SIG-M5 treated with dmso at 0.1 percent for 504 hours (cell line): Measurements from ENCODE around the gene PLCB4.

Experiments
- DNase-seq: peaks from one replicate; lab custom pipeline; 2025; ENCODE audit not compliant: unreplicated experiment; lab: John Stamatoyannopoulos, UW

Gene PLCB4

GRCh38 chr20:9256393-9256792 is 187.5 kb downstream of the PLCB4 start:
- no peak for DNase-seq

- DNase-seq, result no peak
Measured at GRCh38 chr20:9258901-9259300, 190.0 kb downstream of the PLCB4 start.

GRCh38 chr20:9260027-9260426 is 191.1 kb downstream of the PLCB4 start:
- no peak for DNase-seq

- no peak for DNase-seq
Measured at GRCh38 chr20:9261781-9262180, 192.9 kb downstream of the PLCB4 start.

DNA sequence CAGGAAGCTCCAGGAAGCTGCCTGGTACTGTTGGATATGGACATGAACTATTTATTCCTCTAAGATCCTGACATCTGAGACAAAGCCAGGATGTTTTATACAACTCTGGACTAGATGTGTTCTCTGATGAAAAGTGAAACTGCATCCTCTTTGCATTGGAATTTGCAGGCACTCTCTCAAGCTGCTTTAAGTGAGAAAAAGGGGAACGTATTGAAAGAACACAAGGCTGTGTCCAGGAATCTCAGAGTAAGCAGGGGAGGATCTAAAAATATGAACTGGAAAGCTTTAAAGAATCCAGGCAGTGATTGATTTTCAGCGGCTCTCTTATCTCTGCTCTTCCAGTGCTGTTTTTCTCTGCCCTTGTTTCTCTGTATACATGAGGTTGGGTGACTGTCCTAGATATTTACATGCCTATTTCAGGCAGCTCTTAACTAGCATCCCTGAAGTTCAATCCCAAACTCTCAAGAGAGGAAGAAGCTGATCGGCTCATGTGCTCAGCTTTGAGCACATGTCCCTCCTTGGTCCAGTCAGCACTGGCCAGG is 193.8 kb downstream of the PLCB4 start:
- no peak for DNase-seq

- no peak for DNase-seq
Measured at GRCh38 chr20:9269280-9269971, 200.5 kb downstream of the PLCB4 start.

- DNase-seq, result no peak
Measured at GRCh38 chr20:9270831-9271230, 201.9 kb downstream of the PLCB4 start.

- DNase-seq, result no peak
Measured at GRCh38 chr20:9276966-9277468, 208.1 kb downstream of the PLCB4 start.

DNA sequence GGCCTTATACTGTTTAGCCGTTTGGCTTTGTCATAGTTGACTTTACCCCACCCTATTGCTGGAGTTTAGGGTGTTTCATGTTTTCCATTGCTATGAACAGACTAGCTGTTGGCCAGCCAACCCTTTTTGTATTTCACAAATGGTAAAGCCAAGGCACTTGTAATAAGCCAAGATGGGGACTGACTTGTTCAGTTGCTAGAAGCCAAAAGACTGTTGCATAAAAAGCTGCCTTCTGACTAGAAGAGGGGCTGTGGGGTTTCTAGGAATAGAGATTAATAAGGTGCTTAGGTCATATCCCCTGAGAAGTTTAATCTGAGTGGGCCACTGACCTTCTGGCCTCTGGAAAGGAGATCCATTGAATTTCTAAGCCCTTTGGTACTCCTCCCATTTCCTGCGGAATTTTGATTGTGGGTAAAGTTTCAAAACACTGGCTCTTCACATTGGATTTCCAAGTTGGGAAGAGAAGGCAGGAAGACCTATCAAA is 211.1 kb downstream of the PLCB4 start:
- DNase-seq, result no peak

- no peak for DNase-seq
Measured at GRCh38 chr20:9280666-9281065, 211.8 kb downstream of the PLCB4 start.

DNA sequence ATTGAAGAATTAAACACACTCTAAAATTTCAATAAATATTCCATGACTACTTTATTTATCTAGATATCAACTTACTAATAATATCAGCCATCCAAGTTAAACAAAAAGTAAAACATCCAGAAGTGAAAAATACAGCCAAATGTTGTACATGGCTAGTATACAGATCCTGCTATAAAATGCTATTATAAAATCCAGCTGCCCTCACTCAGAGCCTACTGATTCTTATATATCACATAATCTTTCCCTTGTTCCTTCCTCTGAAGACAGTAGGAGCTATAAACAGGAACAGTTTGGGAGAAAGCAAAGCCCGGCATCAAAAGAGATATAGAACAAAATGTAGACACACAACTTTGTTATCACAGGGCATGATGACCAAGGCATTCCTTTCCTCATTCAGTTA is 212.9 kb downstream of the PLCB4 start:
- no peak for DNase-seq

DNA sequence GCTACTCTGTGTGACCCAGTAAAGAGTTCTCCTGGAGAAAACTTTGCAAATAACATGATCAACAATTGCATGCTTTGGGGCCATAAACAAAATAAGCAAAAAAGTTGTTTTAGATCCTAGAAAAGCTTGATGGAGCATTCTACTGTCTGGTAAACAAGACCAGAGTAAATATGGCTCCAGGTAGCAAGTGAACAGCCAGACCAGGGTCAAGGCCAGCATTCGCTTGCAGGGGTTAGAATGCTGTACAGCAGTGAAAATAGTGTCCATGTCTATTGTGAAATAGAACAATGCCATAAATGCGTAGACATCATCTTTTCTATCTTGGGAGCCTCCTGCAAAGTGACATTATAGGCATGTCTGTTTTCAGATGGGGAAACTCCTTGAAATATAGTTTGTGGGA is 216.7 kb downstream of the PLCB4 start:
- DNase-seq, result no peak

GRCh38 chr20:9286501-9287461 is 217.9 kb downstream of the PLCB4 start:
- no peak for DNase-seq

GRCh38 chr20:9287826-9288225 is 218.9 kb downstream of the PLCB4 start:
- no peak for DNase-seq

GRCh38 chr20:9290331-9290730 is 221.4 kb downstream of the PLCB4 start:
- DNase-seq, result no peak

DNA sequence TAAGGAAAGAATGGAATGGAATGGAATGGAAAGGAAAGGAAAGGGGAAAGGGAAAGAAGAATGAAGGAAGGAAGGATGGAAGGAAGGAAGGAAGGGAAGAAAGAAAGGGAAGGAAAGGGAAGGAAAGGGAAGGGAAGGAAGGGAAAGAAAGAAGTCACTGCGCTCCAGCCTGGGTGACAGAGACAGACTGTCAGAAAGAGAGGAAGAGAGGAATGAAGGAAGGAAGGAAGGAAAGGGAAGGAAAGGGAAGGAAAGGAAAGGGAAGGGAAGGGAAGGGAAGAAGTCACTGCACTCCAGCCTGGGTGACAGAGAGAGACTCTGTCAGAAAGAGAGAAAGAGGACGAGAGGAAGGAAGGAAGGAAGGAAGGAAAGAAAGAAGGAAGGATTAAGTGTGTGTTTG is 224.3 kb downstream of the PLCB4 start:
- no peak for DNase-seq

DNA sequence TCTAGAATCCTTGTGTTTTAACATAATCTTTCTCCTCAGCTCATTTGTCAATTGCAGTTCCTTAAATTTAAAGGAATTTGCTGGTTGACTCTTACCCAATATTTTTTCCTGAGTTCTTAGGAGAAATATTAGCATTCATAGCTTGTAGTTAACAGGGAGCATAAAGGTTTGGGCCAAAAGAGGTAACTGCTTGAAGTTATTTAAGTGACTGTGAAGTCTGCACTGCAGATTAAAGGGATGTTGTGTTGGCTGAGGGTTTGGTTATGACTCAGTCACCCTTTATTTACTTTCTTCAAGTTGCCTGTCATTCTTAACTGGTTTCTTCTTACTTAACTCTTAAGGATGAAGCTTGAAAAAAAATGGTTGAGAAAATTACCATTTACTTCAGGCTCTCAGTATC is 225.2 kb downstream of the PLCB4 start:
- DNase-seq, result peak; percentile 14

- no peak for DNase-seq
Measured at GRCh38 chr20:9298906-9299305, 230.0 kb downstream of the PLCB4 start.

DNA sequence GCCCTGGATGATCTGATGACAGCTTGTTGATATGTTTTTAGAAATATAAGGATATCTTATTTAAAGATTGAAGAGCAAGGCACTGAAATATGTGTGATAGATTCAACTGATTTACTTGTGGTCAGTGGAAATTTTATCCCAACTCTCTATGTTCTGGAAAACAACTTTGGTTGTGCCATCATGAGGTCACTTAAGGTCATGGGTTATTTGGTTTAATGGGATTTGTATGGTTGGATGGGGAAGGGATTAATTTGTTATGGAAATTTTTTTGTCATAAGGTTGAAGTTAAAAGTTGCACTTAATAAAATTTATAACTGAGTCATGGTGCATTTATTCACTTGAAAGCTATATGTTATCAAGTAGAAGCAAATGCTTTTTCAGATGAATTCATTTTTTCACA is 231.2 kb downstream of the PLCB4 start:
- no peak for DNase-seq

- no peak for DNase-seq
Measured at GRCh38 chr20:9300534-9300933, 231.6 kb downstream of the PLCB4 start.
